Measurements from ENCODE around the gene YBX2.

GRCh38 chr17:7308625-7309433, 14.4 kb upstream of the YBX2 start:
- TF ChIP-seq, protein P1, sequence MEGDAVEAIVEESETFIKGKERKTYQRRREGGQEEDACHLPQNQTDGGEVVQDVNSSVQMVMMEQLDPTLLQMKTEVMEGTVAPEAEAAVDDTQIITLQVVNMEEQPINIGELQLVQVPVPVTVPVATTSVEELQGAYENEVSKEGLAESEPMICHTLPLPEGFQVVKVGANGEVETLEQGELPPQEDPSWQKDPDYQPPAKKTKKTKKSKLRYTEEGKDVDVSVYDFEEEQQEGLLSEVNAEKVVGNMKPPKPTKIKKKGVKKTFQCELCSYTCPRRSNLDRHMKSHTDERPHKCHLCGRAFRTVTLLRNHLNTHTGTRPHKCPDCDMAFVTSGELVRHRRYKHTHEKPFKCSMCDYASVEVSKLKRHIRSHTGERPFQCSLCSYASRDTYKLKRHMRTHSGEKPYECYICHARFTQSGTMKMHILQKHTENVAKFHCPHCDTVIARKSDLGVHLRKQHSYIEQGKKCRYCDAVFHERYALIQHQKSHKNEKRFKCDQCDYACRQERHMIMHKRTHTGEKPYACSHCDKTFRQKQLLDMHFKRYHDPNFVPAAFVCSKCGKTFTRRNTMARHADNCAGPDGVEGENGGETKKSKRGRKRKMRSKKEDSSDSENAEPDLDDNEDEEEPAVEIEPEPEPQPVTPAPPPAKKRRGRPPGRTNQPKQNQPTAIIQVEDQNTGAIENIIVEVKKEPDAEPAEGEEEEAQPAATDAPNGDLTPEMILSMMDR (IDR thresholded peaks at IDR 0.05), result no peak
- no peak for TF ChIP-seq EZH2 (IDR thresholded peaks at IDR 0.05; ENCODE audit: borderline replicate concordance, insufficient read depth, low read depth, low read length, poor library complexity, severe bottlenecking)

All from B cell (primary cell).